HG03280 (cell line): ENCODE results near the gene DLG4.

Experiments used
- ATAC-seq: cut with Tn5 transposase; IDR thresholded peaks from one replicate; pipeline ENCODE4 v1.9.1; 2021; ENCODE audit warnings: mild to moderate bottlenecking, moderate library complexity; ENCODE audit not compliant: unreplicated experiment

DLG4 gene

DNA sequence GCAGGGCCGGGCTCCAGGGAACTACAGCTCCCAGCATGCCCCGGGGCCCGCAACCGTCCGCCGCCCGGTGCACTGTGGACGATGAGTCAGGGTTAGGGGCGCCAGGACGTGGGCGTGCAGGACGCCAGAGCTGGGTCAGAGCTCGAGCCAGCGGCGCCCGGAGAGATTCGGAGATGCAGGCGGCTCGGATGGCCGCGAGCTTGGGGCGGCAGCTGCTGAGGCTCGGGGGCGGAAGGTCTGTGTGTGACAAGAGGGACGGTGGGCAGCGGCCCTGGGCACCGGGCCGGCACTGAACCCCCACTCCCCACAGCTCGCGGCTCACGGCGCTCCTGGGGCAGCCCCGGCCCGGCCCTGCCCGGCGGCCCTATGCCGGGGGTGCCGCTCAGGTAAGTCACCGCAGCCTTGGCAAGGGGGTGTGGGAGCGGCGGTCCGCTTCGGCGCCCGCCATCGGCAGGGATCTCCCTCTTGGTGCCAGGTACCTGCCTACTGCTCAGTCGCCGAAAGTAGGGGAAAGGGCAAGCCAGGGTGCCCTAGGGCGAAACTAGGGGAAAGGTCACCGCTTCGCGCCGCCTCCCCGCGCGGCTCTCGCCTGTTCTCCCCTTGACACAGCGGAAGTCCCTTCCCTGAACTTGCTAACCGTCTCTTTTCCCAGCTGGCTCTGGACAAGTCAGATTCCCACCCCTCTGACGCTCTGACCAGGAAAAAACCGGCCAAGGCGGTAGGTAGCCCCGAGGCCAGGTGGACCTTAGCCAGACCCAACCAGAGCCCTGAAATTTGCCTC lies at the start of gene DLG4, which contains the start of gene ACADVL:
TSS of gene DLG4 (minus strand) at position 25 of the 781 bp plus-strand sequence.
TSS of gene ACADVL (plus strand) at position 127 of the 781 bp plus-strand sequence. CDS start at position 174, 47 bp downstream.
- ATAC-seq, result peak; percentile 72

DNA sequence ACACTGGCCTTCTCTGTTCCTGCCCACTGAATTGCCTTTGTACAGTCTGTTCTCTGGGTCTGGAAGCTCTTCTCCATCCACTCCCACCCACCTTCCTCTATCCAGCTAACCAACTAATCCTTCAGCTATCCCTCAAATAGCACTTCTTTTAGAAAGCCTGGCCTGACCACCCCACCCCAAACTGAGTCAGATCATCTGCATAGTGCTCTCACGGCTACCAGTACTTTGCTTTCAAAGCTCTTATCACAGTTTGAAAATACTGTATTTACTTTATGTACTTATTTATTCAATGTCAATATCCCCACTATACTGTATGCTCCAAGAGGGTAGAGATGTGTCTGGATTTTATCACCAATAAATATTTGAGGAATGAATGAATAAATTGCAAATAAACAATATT lies 47.1 kb upstream of the DLG4 start:
- ATAC-seq, result no peak

DNA sequence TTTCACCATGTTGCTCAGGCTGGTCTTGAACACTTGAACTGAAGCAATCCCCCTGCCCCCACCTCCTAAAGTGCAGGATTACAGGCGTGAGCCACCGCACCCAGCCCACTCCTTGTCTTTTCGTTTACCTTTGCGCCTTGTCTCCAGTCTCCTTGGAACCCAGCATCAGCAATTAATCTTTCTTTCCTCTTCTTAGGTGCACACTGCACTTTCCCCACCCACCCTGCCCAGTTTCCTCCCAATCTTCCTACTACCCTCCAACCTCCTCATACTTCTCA lies 44.1 kb upstream of the DLG4 start:
- no peak for ATAC-seq

DNA sequence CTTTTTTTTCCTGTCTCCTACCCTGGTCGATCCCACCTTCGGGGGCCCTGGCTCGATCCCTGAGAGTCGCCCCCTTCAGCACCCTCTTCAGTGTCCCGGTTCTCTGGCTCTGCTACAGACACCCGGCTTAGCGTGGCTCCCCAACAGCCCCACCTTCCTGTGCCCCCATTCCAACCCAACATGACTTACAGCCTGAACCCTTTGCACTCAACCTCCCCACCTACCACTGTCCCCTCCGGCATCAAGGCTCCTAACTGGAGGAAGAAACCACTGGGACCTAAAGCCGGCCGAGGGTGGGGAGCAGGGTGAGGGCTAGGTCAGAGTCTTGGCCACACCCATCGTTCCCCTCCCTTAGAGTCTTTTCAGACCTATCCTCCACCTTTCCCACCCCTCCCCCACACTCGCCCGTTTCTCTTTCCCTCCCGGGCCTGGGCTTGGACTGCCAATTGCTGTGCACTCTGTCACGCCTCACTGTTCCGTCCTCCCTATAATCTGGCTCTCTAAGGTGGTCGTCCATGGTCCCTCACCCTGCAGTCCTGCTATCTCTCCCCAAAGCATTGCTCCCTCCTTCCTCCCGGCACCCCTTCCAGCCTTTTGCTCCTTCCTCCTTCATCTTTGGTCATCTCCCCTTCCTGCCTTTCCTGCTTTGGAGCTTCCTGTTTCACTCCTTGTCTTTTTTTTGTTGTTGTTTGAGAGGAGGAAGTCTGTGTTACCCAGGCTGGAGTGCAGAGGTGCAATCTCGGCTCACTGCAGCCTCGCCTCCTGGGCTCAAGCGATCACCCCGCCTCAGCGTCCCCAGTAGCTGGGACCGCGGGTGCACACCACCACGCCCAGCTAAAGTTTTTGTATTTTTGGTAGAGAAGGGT lies 43.5 kb upstream of the DLG4 start:
- ATAC-seq, result no peak

DNA sequence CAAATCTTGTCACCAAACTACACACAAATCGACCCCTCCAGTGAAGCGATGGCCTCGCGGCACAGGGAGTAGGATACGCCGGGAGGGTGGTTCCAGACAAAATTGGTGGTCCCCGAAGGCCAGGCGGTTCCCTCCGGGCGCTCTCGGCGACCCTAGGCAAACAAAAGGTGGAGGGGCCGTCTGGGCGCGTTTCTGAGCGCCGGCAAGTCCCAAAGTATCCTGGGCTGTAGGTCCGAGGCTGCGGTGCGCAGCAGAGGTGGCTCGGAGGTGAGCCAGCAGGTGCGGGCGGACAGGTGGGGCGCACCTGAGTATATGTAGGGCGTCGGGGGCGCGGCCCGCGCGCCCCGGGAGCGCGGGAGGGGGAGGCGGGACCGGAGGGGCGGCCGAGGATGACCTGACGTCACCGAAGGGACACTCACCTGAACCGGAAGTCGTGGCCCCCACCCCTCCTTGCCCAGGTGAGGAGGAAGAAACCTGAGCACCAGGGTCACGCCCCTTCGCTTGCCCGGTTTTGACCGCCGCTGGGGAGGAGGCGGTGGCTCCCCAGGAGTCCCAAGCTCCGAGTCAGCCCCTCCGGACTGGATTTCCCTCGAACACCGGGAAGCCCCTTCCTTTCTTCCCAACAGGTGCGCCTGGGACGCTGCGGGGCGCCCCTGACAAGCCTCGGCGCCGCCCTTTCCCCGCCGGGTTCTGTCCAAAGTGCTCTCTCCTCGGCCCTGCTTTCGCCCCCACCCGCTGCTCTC lies 42.7 kb upstream of the DLG4 start, which contains the start of gene CLDN7:
TSS of gene CLDN7 (minus strand) at position 287 of the 743 bp plus-strand sequence. CDS start 435 bp downstream, outside the sequence.
- ATAC-seq, result no peak

DNA sequence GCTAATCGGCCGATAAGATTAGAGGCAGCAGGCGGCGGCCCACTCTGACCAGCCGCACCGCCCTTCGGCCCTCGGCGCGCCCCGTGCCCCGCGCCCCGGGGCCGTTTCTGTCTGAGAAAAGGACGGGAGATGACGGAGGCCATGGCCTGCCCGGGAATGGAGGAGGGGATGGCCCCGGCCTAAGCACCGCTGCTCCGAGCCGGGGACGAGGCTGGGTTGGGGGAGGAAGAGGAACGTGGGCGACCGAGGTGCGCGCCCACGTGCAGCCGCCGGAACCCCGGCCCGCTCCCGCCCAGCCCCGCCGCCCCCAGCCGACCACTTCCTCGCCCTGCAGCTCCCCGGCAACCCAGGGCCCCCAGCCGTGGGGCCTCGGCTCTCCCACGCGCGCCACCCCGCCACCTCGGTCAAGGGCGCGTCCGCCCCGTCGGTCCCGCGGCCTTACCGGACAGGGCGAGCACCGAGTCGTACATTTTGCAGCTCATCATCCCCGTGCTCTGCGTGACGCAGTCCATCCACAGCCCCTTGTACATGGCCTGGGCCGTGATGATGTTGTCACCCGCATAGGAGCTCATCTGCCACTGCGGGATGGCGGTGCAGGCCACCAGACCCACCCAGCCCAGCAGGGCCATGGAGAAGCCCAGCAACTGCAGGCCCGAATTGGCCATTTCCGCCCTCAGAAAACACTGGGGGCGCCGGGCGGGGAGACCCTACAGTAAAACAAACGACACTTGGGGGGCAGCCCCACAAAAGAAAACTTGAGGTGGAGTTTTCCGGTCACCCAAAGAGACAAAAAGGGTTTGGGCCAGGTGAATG lies 41.9 kb upstream of the DLG4 start:
- no peak for ATAC-seq

DNA sequence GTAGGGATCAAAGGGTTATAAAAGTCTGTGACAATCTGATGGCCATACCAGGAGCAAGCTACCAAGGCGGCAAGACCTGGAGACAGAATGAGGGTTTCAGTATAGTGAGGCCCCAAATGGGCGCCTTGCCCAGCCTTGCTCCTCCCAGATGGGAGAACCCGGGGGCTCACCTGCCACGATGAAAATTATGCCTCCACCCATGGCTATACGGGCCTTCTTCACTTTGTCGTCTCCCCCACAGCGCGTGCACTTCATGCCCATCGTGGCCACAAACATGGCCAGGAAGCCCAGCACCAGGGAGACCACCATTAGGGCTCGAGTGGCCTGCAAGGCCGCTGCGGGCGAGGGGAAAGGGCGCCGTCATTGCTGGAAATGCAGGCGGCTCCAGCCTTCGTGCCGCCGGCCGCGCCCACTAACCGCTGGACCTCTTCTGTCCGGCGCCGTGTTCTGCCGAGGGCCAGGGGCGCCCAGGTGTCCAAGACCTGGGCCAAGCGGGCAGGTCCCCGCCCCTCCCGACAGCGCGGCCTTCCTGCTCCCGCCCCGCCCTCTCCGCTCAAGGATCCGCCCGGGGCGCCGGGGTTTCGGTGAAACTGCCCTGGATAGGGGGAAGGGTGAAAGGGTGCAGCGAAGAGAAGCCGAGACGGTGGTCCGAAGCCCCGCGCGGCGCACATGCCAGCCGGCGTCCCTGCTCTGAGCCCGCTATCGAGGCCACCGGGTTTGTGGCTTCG lies 41.2 kb upstream of the DLG4 start:
- no peak for ATAC-seq

DNA sequence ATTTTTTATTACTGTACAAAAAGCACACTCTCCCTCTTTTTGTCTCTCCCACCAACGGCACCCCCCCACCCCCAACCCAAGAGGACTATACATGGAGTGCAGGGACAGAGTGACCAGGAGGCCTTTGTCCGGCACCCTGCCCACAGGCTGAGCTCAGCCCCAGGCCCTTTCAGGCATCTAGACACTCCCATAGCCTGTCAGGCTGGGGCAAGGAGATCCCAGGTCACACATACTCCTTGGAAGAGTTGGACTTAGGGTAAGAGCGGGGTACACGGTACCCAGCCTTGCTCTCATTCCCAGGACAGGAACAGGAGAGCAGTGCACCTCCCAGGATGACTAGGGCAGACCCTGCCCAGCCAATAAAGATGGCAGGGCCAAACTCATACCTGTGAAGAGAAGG lies 40.5 kb upstream of the DLG4 start:
- no peak for ATAC-seq

DNA sequence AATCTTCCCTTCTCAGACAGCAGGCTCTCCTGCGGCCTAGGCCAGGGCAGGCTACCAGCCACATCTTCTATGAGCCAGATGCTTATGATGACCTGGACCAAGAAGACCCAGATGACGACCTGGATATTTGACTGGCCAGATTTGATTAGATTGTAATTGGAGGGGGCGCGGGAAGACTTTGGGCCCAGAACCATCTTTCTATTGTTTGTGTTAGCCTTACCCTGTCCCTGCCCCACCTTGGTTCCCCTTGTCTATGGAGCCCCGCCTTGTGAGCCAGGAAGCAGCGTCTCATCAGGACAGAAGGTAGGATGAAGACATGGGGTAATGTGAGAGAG lies 39.9 kb upstream of the DLG4 start:
- no peak for ATAC-seq

DNA sequence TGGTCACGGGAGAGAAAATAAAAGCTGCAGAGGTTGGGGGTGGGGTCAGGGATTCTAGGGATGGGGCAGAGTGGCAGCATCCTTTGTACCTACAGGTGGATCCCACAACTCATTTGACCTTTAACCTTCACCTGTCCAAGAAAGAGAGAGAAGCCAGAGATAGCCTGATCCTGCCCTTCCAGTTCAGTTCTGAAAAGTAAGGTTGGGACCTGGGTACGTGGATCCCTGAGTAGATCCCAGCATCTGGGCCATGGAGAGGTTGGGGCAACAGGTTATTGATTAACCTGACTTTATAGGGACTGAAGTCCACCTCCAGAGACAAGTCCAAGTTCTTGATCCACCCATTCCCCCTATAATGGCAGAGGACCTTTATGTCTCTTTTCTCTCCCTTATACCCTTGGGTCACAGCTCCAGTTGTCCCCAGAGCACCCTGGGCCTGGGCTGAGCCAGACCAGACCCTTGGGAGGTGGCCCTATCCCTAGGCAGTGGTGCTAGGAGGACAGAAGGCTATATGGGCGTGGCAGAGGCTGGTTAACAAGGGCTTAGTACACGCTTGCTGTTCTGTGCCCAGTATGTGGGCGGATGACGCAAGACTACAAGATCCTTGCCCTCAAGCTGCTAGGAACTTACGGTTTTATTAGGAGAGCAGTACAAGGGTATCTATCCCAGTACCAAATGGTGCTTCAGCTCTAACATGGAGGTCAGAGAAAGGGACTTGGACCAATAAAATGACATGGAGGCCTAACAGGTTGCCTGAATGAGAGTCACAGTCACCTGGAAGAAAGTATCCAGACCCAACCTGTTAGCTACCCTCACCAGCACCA lies 39.3 kb upstream of the DLG4 start:
- ATAC-seq, result no peak

DNA sequence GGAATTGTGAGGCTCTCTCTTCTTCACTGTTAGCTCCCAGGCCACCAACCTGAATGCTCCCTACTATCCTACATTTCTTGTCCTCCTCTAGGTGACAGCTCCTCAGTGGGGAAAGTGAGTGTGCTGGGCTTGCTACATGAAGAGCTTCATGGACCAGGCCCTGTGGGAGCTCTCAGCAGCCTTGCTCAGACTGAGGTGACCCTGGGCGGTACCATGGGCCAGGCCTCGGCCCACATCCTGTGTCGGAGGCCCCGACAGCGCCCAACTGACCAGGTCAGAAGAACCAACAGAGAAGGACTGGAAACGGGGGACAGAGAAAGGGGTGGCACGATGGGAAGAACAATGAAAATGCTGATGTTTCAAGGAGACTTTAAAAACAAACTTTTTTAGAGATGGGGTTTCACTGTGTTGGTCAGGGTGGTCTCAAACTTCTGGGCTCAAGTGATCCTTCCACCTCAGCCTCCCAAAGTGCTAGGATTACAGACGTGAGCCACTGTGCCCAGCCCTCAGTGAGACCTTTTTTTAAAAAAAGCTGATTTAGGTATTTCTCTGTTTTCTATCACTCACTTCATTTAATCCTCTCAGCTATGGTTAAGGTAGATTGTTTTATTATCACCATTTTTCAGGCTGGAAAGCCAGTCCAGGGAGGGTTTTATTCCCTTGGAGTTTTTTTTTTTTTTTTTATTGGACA lies 37.3 kb upstream of the DLG4 start:
- no peak for ATAC-seq

DNA sequence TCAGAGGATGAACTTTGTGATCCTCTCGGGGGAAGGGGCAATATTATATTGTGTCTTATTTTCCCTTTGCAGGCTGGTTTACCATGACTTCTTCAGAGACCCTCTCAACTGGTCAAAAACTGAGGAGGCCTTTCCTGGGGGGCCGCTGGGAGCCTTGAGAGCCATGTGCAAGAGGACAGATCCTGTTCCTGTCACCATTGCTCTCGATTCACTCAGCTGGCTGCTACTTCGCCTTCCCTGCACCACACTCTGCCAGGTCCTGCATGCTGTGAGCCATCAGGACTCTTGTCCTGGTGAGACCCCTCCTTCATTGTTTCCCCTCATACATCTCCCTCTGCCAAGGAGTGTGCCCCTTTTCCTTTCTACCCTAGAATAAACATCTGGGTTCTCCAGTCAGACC lies 34.9 kb upstream of the DLG4 start:
- ATAC-seq, result no peak

DNA sequence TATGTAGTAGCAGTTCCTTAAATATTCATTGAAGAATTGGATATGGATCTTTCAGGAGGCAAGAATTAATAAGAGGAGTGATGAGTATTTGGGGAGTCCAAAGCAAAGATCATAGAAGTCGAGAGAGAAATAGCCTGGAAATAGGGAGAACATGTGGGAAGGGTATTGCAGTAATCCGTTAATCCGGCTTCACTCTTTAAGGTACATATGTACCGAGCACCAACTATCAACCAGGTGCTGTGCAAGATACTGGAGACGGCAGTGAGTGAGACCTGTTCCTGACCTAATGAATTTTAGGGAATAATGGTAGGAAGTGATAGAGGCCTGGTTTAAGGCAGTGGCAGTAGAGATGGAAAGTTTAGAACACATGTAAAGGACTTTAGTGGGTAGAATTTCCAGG lies 33.4 kb upstream of the DLG4 start:
- no peak for ATAC-seq

DNA sequence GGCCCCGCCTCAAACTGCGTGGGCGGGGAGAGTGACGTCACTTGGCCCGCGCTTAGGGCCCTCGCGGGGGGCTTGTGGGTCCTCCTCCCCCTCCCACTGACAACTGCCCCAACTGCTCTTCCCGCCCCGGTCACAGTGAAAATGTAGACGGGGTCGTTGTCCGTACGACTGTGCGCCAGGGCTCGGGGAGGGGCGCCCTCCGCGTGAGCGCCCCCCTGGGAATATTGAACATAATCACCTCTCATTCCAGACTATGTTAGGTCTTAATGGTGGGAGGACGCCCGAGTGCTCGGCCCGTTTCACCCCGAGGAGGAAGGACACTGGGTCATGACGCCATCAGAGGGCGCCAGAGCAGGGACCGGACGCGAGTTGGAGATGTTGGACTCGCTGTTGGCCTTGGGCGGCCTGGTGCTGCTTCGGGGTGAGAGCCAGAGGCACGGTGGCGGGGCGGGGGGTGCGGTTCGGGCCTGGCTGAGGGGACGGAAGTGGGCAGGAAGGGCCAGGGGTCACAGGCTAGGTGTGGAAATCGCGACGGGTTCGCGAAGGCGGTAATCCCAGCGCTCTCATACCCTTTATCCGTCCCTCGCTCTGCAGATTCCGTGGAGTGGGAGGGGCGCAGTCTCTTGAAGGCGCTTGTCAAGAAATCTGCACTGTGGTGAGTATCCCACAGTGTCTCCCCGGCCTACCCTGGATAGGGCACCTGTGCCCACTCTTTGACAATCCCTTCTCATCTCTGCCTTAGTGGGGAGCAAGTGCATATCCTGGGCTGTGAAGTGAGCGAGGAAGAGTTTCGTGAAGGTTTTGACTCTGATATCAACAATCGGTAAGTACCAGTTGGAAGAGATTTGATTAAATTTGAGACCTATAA lies 32.8 kb upstream of the DLG4 start, which contains the start of gene ELP5:
TSS of gene ELP5 (plus strand) at position 40 of the 868 bp plus-strand sequence. CDS start at position 376, 336 bp downstream.
- ATAC-seq, result peak; percentile 50

DNA sequence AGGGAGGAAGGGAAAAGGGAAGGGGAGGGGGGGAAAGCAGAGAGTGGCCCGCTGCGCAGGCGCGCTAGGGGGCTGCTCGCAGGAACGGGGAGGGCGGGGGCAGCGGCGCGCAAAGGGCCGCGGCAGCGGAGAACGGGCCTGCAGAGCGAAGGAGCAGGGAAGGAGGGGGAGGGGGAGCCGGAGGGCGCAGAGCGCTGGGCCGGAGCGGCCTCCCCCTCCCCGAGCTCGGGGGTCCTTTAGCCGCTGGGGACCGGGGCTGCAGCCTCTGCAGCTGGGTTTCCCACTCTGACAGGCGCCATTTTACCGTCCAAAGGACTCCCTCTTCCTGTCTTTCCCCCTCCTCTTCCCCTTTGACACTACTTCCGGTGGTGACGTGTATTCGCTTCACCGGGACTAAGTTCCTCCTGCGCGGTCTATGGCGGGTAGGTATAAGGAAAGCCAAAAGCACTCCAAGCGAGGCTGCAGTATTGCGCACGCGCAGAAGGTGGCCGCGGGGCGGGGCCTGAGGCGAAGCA lies 32.1 kb upstream of the DLG4 start, which contains the start of gene CTDNEP1:
TSS of gene CTDNEP1 (minus strand) at position 74 of the 515 bp plus-strand sequence. CDS start 438 bp downstream, outside the sequence.
- peak; percentile 84 for ATAC-seq

DNA sequence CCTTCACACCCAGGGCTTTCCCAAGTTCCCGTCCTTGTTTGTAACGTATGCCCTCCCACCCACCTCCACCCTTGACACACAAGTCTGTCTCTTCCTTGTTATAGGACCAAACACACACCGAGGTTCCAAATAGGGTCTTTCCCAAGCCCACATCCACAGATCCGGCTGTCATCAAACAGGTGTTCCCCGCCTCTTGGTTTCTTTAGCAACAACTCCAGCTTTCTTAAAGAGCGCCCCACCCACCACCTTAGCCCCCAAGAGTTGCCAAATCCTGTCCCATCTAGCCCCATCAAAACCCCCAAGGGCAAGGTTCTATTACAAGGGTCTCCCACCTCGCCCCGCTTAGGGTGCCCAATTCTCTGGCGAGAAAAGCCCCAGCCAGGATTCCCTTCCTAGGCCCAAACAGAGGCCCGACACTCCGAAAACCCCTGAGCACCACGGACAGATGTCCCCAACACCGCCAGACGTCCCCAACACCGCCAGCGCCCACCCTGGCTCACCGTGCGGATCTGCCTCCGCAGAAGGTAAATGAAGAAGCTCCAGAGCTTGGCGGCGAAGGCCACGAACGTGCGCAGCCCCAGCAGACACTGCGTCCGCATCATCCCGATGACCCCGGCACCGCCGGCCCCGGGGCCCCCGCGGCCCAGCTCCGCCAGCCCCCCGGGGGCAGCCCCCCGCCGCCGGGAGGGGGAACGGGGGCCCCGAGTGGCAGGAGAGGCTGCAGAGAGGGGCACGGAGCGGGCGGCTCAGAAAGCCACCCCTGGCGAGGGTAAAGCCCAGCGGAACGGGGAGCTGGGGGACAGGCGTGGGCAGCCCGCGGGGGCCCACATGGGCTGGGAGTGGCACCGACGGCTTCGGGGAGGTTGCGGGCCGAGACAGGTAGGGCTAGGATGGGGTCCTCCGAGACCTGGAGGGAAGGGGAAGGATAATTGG lies 31.3 kb upstream of the DLG4 start:
- ATAC-seq, result no peak
